ENCODE results near the gene FGF7.

DNA sequence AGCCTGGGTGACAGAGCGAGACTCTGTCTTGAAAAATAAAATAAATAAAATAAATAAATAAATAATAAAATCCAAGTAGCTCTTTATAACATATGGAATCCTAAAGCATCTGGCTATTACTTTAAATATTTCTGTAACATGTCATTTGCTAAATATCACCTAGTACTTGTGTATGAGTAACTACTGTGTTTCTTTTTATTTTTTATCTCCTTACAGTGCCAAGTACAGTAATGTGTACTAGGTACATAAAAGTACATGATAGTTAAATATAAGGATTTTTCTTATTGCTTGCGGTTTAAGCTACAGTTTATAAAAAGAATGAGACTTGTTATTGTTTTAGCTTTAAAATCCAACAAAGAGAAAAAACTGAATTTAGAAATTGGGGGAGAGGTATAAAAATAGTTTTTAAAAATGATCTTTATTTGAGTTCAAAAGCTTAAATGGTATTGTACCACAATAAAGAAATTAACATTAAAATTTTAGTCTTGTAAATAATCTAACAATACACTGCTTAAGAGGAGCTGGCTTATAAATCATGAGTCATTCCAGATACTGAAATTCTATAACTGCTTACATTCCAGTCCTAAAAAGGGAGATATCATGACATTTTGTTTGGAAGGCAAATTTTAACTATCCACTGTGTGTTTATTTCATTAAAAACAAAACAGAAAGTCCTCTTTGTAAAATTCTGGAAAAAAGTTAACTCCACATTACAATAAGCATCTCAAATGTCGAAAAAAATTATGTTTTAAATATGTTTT lies 73.1 kb downstream of the FGF7 start:
- no peak for TF ChIP-seq POLR2AphosphoS5 (IDR thresholded peaks at IDR 0.05; ENCODE audit: low read depth, low read length)
- no peak for TF ChIP-seq SIN3A (IDR thresholded peaks at IDR 0.05; ENCODE audit: borderline replicate concordance, insufficient read depth, low read length)

Data from PFSK-1 (cell line).